Measurements from ENCODE around the gene FGD2. TPM values are rescaled to one million over a fixed set of nuclear protein-coding genes. Genes with fewer than 3 reads are reported as not detected.
A peak's percentile ranks its signal among the peaks of the same experiment; 100 is the strongest.

FGD2 gene
- total RNA-seq, 1 donor from 2014 or later, result not detected

DNA sequence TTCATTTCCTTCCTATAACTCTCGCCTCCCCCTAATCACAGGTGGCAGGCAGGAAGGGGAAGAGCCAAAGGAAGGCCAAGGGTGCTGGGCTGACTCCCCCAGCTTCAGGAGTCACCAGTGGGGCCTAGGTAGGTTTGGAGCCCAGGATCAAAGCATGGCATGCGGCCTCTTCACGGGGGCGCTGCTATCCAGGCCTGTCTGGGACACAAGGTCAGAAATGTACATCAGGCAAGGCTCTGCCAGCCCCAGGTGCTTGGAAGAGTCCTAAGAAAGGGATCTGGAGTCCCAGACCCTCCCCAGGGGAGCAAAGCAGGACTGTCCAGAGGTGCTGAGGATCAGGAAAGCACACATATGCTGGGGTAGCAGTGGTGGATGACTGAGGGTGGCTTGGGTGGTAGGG, 40.5 kb upstream of the FGD2 start:
- peak; percentile 59 for DNase-seq (ENCODE audit: low spot score)
- H3K9me3 Mint-ChIP-seq (ENCODE audit: low read depth), result no peaks in the 10 kb centered on the region
- H3K27me3 Mint-ChIP-seq (ENCODE audit: low read depth), result no peaks in the 10 kb centered on the region
- TF ChIP-seq, protein P1, sequence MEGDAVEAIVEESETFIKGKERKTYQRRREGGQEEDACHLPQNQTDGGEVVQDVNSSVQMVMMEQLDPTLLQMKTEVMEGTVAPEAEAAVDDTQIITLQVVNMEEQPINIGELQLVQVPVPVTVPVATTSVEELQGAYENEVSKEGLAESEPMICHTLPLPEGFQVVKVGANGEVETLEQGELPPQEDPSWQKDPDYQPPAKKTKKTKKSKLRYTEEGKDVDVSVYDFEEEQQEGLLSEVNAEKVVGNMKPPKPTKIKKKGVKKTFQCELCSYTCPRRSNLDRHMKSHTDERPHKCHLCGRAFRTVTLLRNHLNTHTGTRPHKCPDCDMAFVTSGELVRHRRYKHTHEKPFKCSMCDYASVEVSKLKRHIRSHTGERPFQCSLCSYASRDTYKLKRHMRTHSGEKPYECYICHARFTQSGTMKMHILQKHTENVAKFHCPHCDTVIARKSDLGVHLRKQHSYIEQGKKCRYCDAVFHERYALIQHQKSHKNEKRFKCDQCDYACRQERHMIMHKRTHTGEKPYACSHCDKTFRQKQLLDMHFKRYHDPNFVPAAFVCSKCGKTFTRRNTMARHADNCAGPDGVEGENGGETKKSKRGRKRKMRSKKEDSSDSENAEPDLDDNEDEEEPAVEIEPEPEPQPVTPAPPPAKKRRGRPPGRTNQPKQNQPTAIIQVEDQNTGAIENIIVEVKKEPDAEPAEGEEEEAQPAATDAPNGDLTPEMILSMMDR (IDR thresholded peaks at IDR 0.05), result no peak
- H3K4me1 Mint-ChIP-seq (ENCODE audit: low read depth), result peaks cover 25% of the 10 kb centered on the region
- no peak overlapping the region for H3K4me3 Mint-ChIP-seq (ENCODE audit: unreplicated experiment)
- peaks cover 21% of the 10 kb centered on the region for H3K36me3 Mint-ChIP-seq (ENCODE audit: low read depth)
- no peak overlapping the region for H3K27ac Mint-ChIP-seq (ENCODE audit: unreplicated experiment)

DNA sequence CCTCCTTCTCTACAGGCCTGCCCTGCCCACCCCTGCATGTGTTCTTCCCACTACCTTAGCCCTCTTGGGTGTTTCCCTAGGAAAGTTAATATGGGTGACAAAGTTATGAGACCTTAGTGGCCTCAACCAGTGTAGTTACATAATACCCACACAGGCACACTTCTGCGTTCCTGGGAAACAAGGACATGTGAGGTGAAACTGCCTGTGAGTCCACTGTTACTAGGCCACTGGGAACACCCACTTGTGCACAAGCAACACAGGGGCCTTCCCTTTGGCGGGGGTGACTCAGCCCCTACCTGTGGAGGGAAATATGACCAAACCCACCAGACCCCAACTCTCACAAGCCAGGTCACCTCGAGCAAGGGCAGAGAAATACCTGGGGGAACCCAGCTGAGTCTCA, 38.2 kb upstream of the FGD2 start:
- TF ChIP-seq, protein P1 (IDR thresholded peaks at IDR 0.05), result no peak
- Mint-ChIP-seq H3K36me3 (ENCODE audit: low read depth) (peaks cover 30% of the 10 kb centered on the region), H3K4me1 (ENCODE audit: low read depth) (peaks cover 11% of the 10 kb centered on the region), H3K4me3 (ENCODE audit: unreplicated experiment) (no peak overlapping the region), H3K27me3 (ENCODE audit: low read depth) (no peaks in the 10 kb centered on the region), H3K9me3 (ENCODE audit: low read depth) (no peaks in the 10 kb centered on the region), H3K27ac (ENCODE audit: unreplicated experiment) (no peak overlapping the region)
- DNase-seq (ENCODE audit: low spot score), result peak; percentile 46

DNA sequence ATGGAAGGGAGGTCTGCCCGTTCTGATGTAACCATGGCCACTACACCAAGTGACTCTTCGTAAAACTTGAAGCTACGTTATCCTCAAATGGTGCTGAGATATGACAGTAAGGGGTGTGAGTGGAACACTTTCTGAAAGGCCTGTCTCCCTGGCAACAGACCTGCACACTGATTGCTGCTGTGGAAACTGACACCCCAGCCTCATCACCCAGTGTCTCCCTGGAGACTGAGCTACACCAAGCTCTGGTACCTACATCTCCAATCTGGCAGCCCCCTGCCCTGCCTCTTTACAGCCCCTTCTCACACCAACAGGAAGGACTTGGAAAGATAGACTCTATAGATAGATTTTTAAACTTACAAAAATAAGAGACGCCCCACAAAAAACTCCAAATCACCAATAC, 37.7 kb upstream of the FGD2 start:
- Mint-ChIP-seq H3K9me3 (ENCODE audit: low read depth) (no peaks in the 10 kb centered on the region), H3K4me3 (ENCODE audit: unreplicated experiment) (no peak overlapping the region), H3K4me1 (ENCODE audit: low read depth) (peaks cover 11% of the 10 kb centered on the region), H3K36me3 (ENCODE audit: low read depth) (peaks cover 34% of the 10 kb centered on the region), H3K27ac (ENCODE audit: unreplicated experiment) (no peak overlapping the region), H3K27me3 (ENCODE audit: low read depth) (no peaks in the 10 kb centered on the region)
- peak; percentile 32 for DNase-seq (ENCODE audit: low spot score)
- TF ChIP-seq, protein P1 (IDR thresholded peaks at IDR 0.05), result no peak

DNA sequence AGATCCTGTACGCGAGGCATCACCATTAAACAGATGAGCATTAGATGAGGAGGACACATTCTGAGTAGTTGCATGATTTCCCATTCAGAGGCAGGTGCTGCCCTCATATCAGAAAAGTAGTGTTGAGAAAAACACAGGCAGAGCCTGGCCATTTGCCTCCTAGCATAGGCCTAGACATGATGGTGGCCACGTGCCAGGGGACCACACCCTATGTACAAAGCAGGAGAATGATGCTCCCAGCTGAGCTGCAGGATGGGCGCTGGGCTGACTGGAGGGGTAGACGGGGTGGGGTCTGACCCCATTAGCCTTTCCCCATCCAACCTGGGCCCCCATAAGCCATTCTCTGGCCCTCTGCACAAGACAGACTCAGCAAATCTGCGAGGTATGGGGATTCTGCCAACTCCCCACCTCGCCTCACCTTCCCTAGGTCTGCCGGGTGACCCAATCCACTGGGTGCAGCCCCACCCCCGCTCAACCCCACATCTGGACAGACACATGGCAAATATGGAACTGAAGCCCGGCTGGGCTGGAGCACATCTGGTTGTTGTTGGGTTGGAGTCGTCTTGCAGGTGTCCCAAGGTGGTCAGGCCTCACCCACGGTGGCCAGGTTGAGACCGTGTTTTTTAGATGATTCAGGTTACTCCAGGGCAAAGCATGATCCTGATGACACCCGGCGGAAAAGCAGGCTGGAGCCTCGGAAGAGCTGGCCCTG, 37.0 kb upstream of the FGD2 start:
- DNase-seq (ENCODE audit: low spot score), result peak; percentile 86
- Mint-ChIP-seq H3K9me3 (ENCODE audit: low read depth) (no peaks in the 10 kb centered on the region), H3K36me3 (ENCODE audit: low read depth) (peaks cover 37% of the 10 kb centered on the region), H3K4me3 (ENCODE audit: unreplicated experiment) (no peak overlapping the region), H3K27ac (ENCODE audit: unreplicated experiment) (no peak overlapping the region), H3K27me3 (ENCODE audit: low read depth) (no peaks in the 10 kb centered on the region), H3K4me1 (ENCODE audit: low read depth) (peaks cover 11% of the 10 kb centered on the region)
- TF ChIP-seq, protein P1 (IDR thresholded peaks at IDR 0.05), result no peak

DNA sequence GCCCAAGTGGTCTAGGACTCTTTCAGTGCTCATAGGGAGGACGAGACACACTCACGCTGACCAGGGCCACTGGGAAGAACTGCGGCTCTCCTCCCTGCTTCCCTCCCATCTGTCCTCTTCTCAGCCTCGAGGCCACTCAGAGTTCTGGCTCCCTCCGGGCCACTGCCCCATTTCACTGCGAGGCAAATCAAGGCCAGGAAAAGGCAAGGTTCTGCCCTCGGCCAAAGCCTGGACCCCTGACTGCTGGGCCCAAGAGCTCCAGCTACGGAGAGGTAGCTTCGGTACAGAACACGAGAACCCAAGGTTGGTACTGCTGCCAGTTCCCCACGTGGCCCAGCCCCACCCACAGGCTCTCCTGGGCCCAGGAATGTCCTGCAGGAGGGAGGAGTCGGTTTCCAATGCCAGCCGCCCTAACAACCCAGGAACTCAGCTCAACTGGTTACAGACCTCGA, 36.2 kb upstream of the FGD2 start:
- Mint-ChIP-seq H3K27ac (ENCODE audit: unreplicated experiment) (no peak overlapping the region), H3K4me1 (ENCODE audit: low read depth) (peaks cover 11% of the 10 kb centered on the region), H3K9me3 (ENCODE audit: low read depth) (no peaks in the 10 kb centered on the region), H3K4me3 (ENCODE audit: unreplicated experiment) (no peak overlapping the region), H3K36me3 (ENCODE audit: low read depth) (peaks cover 40% of the 10 kb centered on the region), H3K27me3 (ENCODE audit: low read depth) (no peaks in the 10 kb centered on the region)
- TF ChIP-seq, protein P1 (IDR thresholded peaks at IDR 0.05), result no peak
- DNase-seq (ENCODE audit: low spot score), result peak; percentile 74

All from chondrocyte (in vitro differentiated cells).